SK-N-MC (cell line): Measurements from ENCODE around the gene SLC11A1.

Source experiments
- DNase-seq: peaks from one replicate; pipeline ENCODE4 v3.0.0-alpha.2; 2011; ENCODE audit warnings: low read depth, low spot score
- H3K27ac ChIP-seq: fragments of 200-600 bp; sonication (generic); 2 replicates; pipeline ENCODE4 v1.5.1; 2016; ENCODE audit warnings: mixed run types
- H3K36me3 ChIP-seq: fragments of 200-600 bp; sonication (generic); 2 replicates; pipeline ENCODE4 v1.6.1; 2017; ENCODE audit warnings: antibody characterized with exemption, low read length, mixed read lengths; ENCODE audit not compliant: insufficient read depth
- H3K4me3 ChIP-seq: fragments of 200-600 bp; sonication (generic); 2 replicates; pipeline ENCODE4 v1.5.1; 2016
- H3K9ac ChIP-seq: fragments of 200-600 bp; sonication (generic); 2 replicates; pipeline ENCODE4 v1.8.0; 2017; ENCODE audit warnings: mixed run types, mixed read lengths; ENCODE audit not compliant: insufficient read length
- H3K9me3 ChIP-seq: fragments of 200-600 bp; sonication (generic); 2 replicates; pipeline ENCODE4 v1.6.1; 2017; ENCODE audit warnings: low read depth, mild to moderate bottlenecking, antibody characterized with exemption, low read length, moderate library complexity, mixed read lengths
- EZH2 ChIP-seq: fragments of 200-600 bp; sonication (generic); IDR thresholded peaks from one replicate; pipeline ENCODE4 v1.6.1; 2017; ENCODE audit warnings: antibody characterized with exemption
- FOXP2 ChIP-seq: optimal IDR thresholded peaks from 2 replicates; pipeline ENCODE3; 2011; ENCODE audit warnings: mild to moderate bottlenecking, moderate library complexity; ENCODE audit not compliant: insufficient read depth; ENCODE audit errors: extremely low read length, control extremely low read depth
- POLR2AphosphoS5 ChIP-seq: IDR thresholded peaks from 2 replicates; pipeline ENCODE4 v1.6.1; 2012; ENCODE audit warnings: mild to moderate bottlenecking, low read depth, low read length, borderline replicate concordance

The SLC11A1 gene

GRCh38 chr2:218421027-218421426 lies 39.0 kb downstream of the SLC11A1 start:
- Histone ChIP-seq H3K36me3 (no peaks in the 10 kb centered on the region), H3K4me3 (no peak overlapping the region), H3K9ac (no peak overlapping the region), H3K27ac (no peak overlapping the region), H3K9me3 (no peaks in the 10 kb centered on the region)
- TF ChIP-seq FOXP2 = no peak
- no peak for DNase-seq

DNA sequence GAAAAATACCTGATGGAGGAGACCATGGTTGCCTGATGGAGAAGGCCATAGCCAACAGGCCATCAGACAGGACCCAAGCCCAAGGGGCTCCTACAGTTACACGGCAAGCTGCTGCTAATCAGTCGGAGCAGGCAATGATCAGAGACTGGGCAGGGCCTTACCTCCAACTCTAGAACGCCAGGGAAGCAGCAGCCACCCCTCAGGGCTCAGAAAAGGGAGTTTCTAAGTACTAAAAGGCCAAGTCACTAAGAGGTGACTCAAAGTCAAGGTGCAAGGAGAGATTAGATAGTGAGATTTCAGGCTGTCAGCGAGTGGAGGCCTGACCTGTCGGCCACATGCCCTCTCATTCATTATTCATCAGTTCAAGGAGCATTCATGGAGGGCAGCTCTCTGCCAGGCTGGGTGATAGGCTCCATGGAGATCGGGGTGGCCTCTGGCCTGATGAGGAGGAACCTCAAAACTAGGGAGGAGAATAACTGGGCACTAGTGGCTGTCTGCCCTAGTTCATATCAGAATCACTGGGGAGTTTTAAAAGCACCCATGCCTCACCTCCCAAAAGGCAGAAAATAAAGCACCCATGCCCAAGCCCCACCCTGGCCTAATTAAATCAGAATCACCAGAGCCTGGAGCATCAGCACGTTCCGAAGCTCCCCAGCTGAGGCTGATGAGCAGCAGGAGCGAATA lies 40.5 kb downstream of the SLC11A1 start:
- H3K36me3 ChIP-seq = no peaks in the 10 kb centered on the region
- no peak for DNase-seq
- H3K9ac ChIP-seq = no peak overlapping the region
- no peak overlapping the region for H3K27ac ChIP-seq
- no peak for TF ChIP-seq EZH2
- TF ChIP-seq FOXP2 = no peak
- no peak for TF ChIP-seq POLR2AphosphoS5
- no peaks in the 10 kb centered on the region for H3K9me3 ChIP-seq
- no peak overlapping the region for H3K4me3 ChIP-seq

GRCh38 chr2:218423584-218423983 lies 41.5 kb downstream of the SLC11A1 start:
- no peak for TF ChIP-seq POLR2AphosphoS5
- no peak for TF ChIP-seq EZH2
- TF ChIP-seq FOXP2 = no peak
- Histone ChIP-seq H3K36me3 (no peaks in the 10 kb centered on the region), H3K9ac (no peak overlapping the region), H3K9me3 (no peaks in the 10 kb centered on the region), H3K4me3 (no peak overlapping the region), H3K27ac (no peak overlapping the region)
- no peak for DNase-seq

- Histone ChIP-seq H3K27ac (no peak overlapping the region), H3K36me3 (no peaks in the 10 kb centered on the region), H3K9ac (no peak overlapping the region), H3K9me3 (no peaks in the 10 kb centered on the region), H3K4me3 (no peak overlapping the region)
- TF ChIP-seq POLR2AphosphoS5 (no peak), EZH2 (no peak), FOXP2 (no peak)
- DNase-seq = no peak
Observed at GRCh38 chr2:218425531-218425930, 43.5 kb downstream of the SLC11A1 start.

DNA sequence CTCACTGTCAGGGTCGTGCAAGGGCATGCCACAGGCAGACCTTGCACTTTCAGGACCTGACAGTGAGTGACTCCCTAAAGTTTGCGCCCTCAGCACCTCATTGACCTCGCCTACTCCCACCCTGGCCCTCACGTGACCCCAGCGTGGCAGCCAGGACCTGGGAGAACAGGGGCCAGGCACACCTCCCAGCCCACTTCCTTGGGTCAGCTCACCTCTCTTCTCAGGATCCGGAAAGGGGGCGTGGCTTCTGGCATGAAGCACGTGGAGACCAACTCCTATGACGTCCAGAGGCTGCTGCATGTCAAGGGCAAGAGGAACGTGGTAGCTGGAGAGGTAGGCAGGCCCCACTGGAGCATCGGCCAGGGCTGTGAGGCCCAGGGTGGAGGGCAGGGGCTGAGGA lies 45.7 kb downstream of the SLC11A1 start:
- Histone ChIP-seq H3K9ac (no peak overlapping the region), H3K36me3 (no peaks in the 10 kb centered on the region), H3K27ac (no peak overlapping the region), H3K4me3 (no peak overlapping the region), H3K9me3 (no peaks in the 10 kb centered on the region)
- DNase-seq = no peak
- no peak for TF ChIP-seq POLR2AphosphoS5
- no peak for TF ChIP-seq EZH2
- no peak for TF ChIP-seq FOXP2

- no peak for DNase-seq
- Histone ChIP-seq H3K27ac (no peak overlapping the region), H3K9ac (no peak overlapping the region)
Observed at GRCh38 chr2:218428846-218429558, 46.9 kb downstream of the SLC11A1 start.

DNA sequence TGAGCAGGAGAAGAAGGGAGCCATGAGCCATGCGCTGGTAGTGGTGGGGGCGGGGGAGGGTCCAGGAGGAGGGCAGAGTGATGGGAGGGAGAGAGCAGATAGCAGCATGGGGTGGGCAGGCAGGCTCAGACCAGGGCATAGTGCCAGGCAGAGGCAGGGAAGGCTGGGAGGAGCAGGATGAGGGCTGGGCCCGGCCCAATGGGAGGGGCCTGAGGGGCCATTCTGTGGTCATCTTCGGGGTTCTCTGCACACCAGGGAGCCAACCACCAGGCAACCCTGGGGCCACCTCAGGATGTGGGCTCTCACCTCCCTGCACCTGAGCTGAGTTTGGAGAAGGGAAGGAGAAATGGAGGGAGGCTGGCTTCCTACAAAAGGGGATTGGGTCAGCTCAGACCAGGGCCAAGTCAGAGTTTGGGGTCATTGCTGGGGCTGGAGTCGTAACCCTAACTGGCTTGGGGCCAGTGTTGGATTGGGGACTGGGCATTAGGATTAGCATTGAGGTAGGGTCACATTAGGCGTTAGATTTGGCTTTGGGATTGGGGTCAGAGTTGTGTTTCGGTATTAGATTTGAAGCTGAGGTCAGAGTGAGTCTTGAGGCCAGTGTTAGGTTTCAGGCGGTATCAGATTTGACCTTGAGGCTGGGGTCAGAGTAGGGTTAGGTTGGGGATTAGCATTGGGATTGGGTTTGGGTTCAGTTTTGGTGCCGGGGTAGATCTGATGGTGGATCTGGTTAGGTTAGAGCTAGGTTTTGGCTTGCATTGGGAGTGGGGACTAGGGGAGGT lies 48.0 kb downstream of the SLC11A1 start:
- Histone ChIP-seq H3K9ac (no peak overlapping the region), H3K9me3 (no peaks in the 10 kb centered on the region), H3K4me3 (no peak overlapping the region), H3K36me3 (no peaks in the 10 kb centered on the region), H3K27ac (no peak overlapping the region)
- no peak for TF ChIP-seq FOXP2
- TF ChIP-seq EZH2 = no peak
- DNase-seq = no peak

More at GRCh38 chr2:218428846-218429558, 46.9 kb downstream of the SLC11A1 start:
- Histone ChIP-seq H3K4me3 (no peak overlapping the region), H3K9me3 (no peaks in the 10 kb centered on the region), H3K36me3 (no peaks in the 10 kb centered on the region)
- TF ChIP-seq EZH2 = no peak
- no peak for TF ChIP-seq FOXP2
- no peak for TF ChIP-seq POLR2AphosphoS5

DNA sequence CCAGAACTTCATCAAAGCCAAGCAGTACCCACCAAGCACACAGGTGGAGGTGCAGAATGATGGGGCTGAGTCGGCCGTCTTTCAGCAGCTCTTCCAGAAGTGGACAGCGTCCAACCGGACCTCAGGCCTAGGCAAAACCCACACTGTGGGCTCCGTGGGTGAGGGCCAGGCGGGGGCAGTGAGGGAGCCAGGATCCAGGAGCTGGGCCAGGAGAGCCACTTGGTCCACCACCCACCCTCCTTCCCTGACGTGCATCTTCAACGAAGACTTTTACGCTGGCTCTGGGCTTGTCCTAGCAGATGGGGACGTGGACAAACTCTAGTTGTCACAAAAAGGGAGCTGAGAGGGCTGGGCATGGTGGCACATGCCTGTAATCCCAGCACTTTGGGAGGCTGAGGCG lies 48.6 kb downstream of the SLC11A1 start:
- no peaks in the 10 kb centered on the region for H3K9me3 ChIP-seq
- H3K4me3 ChIP-seq = no peak overlapping the region
- no peak for DNase-seq
- TF ChIP-seq FOXP2 (no peak), EZH2 (no peak), POLR2AphosphoS5 (no peak)
- H3K9ac ChIP-seq = no peak overlapping the region
- H3K36me3 ChIP-seq = no peaks in the 10 kb centered on the region
- no peak overlapping the region for H3K27ac ChIP-seq
